Measurements from ENCODE around the gene SEMA5B.

GRCh38 chr3:123002100-123002748 is 25.3 kb downstream of the SEMA5B start:
- TF ChIP-seq POLR2A (IDR thresholded peaks at IDR 0.05; ENCODE audit: low read length) (no peak), GATA1 (IDR thresholded peaks at IDR 0.05; ENCODE audit: low read depth, low read length) (no peak)

All from erythroblast (primary cell).